GM13977 (cell line): ENCODE data around the gene KCP.

Experiments
- DNase-seq: peaks from one replicate; pipeline ENCODE4 v3.0.0; 2012; ENCODE audit warnings: low spot score
- in situ Hi-C: fragments of 300-500 bp; cut with MboI; formaldehyde crosslinking; loops from one replicate; pipeline ENCODE4 v1.12.0; 2022; ENCODE audit warnings: low sequenced_read_pairs, low pct_unique_long_range_greater_than_20kb, mixed read lengths, inconsistent platforms; ENCODE audit not compliant: unreplicated experiment
- TF ChIP-seq, protein P1 (sequence below): IDR thresholded peaks from 2 replicates; pipeline ENCODE4 v1.5.1; 2012; ENCODE audit warnings: mild to moderate bottlenecking, control low read depth; ENCODE audit not compliant: insufficient read depth; ENCODE audit errors: extremely low read depth, missing control alignments

The KCP gene

DNA sequence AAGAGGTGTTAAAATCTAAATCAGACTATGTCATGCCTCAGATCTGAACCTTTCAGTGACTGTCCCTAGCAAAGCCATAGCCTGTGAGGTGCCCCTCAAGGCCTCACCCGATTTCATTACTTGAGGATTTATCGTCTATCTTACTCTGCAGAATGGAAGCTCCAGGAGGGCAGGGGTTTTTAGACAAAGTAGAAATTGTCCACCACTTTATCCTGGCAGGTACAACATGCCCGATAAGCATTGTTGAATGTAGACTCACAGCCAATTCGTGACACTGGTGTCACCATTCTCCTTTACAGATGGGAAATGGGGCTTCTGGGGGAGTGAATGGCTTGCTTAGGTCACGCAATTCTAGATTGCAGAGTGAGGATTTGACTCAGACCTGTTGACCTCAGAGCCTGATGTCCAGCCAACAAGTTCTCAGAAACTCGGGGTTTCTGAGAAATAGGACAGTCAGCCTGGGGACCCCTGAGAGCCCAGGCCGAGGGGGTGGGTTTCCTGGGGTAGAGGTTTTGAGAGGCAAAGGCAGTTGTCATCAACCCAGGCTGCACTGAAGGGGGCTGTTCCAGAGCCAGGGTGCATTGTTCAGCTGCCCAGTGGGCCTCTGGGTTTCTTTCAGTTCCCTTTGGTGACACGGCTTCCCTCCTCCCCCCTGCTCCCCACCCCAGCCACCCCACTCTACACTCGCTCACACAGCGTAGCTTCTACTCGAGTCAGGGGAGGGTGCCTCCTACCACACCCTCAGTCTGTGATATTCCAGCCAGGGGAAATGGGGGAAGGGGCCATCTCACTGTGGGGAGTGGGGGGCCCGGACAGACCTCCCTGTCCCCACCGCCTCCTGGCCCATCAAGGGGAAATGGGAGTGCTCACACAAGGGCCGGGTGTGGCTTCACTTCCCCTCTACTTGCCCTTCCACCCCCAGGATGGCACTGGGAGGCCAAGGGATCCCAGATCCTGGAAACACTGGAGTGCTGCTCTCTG is 24.1 kb upstream of the KCP start:
- DNase-seq: peak; percentile 76
- in situ Hi-C loops: no loop called here

DNA sequence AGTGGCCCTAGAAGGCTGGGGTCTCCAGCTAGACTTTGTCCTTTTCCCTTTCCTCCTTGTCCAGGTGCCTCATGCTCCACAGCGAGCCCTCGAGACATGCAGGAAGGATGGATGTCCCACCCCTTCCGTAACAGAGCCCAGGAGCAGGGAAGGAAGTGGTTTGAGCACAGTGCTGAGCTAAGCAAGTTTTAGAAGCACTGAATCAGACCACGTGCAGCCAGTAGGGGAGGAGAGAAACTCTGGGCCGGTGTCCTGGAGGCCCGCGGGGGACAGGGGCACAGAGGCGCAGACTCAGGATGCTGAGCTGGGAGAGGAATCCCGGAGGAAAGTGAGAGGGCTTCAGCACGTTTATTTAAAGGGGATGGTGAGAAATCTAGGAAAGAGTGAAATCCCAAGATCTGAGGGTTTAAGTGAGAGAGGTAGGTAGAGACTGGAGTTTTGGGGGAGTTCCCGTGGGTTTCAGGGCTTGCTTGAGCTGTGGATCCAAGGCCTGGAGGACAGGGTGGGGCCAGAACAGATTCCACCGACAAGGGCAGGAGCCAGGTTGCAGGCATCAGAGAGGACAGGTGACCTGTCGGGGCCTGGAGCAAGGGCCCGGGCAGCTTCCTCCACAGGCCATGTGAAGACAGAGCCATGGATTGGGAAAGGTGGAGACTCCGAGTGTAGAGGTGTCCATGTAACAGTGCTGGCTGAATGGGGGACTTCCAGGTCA is 22.8 kb upstream of the KCP start:
- in situ Hi-C loops: no loop called here
- DNase-seq: peak; percentile 70
- TF ChIP-seq, protein P1, sequence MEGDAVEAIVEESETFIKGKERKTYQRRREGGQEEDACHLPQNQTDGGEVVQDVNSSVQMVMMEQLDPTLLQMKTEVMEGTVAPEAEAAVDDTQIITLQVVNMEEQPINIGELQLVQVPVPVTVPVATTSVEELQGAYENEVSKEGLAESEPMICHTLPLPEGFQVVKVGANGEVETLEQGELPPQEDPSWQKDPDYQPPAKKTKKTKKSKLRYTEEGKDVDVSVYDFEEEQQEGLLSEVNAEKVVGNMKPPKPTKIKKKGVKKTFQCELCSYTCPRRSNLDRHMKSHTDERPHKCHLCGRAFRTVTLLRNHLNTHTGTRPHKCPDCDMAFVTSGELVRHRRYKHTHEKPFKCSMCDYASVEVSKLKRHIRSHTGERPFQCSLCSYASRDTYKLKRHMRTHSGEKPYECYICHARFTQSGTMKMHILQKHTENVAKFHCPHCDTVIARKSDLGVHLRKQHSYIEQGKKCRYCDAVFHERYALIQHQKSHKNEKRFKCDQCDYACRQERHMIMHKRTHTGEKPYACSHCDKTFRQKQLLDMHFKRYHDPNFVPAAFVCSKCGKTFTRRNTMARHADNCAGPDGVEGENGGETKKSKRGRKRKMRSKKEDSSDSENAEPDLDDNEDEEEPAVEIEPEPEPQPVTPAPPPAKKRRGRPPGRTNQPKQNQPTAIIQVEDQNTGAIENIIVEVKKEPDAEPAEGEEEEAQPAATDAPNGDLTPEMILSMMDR: no peak

More for the DNA sequence above, 24.1 kb upstream of the KCP start:
- TF ChIP-seq, protein P1: no peak

DNA sequence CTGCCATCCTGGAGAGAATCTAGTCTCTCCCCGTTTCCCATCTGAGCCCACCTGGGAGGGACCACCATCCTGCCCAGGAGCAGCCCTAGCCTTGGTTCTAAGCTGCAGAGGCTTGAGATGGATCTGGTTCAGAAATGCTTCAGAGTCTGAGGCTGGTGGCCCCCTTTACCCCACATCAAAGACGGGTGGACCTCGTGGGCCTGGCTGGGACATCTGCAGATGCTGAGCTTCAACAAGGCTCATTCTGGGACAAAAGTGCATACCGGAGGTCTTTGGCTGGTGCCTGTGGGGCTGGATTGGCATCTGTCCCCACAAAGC is 22.3 kb upstream of the KCP start:
- DNase-seq: no peak
- in situ Hi-C loops: no loop called here
- TF ChIP-seq, protein P1: no peak

DNA sequence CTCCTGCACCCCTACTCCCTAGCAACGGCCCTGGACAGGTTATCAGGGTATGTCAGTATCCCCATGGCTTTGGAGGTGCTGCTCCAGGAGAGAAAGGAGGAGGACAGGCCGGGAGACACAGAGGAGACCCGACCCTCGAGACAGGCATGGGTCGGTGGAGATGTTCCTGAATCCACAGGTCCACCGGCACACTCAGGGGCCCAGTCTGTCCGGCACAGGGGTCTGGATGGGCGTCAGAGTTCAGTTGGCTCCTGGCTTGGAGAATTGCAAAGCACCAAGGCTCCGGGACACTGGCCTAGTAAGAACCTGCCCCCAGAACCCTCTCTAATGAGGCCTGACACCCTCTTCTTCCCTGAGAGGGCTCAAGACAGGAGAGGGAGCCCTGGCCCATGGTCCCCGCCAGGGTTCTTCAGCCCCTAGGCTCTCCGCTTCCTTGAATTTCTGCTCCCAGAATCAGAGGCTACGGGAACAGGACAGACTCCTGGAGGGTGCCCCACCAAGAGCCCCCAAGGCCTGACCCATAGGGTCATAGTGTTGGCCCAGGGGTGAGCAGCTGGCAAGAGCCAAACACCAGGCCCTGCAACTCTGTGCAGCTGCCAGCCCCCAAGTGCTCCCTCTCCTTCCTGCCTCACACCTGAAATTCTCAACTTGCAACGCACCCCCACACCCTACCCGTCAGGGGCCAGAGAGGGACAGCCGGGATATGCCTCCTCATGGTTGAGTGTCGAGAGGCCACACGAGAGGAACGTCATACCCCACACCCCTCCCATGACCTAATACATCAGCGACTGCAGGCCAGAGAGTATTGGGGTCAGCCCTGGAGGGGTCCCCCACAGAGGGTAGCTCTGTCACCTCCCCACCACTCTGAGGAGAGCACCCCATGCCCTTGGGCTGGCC is 21.7 kb upstream of the KCP start:
- in situ Hi-C loops: no loop called here
- TF ChIP-seq, protein P1: no peak
- no peak for DNase-seq

DNA sequence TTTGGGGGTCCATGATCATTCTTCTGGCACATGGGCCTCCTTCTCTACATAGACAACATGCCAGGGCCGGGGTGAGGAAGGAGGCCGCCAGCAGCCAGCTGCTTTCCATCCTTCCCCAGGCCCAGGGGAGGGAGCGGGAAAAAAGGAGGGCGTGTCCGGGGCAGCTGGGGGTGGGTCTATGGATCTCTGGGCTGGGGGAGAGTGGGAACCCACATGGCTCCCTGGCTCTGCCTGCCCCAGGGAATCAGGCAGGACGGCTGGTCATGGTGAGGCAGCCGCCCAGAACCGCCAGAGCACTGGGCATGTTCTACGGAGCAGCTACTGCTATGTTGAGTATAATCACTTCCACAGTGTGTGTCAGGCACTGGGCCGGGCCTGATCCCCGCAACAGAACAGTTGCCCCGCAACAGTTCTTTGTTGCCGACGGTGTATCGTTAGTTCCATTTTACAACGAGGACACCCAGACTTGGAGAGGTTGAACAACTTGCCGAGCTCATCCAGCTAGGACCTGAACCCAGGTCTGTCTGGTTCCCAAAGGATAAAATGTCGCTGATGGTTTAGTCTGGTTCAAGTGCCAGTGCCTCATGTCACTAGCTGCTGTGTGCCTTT is 20.8 kb upstream of the KCP start:
- TF ChIP-seq, protein P1: no peak
- in situ Hi-C loops: no loop called here
- no peak for DNase-seq
